NCI-H187 (cell line): Measurements from ENCODE around the gene TOM1L1.

ENCODE experiments used
- DNase-seq, 2 experiments: peaks; one replicate each; lab custom pipeline; 2025; lab: John Stamatoyannopoulos, UW

TOM1L1 gene

DNA sequence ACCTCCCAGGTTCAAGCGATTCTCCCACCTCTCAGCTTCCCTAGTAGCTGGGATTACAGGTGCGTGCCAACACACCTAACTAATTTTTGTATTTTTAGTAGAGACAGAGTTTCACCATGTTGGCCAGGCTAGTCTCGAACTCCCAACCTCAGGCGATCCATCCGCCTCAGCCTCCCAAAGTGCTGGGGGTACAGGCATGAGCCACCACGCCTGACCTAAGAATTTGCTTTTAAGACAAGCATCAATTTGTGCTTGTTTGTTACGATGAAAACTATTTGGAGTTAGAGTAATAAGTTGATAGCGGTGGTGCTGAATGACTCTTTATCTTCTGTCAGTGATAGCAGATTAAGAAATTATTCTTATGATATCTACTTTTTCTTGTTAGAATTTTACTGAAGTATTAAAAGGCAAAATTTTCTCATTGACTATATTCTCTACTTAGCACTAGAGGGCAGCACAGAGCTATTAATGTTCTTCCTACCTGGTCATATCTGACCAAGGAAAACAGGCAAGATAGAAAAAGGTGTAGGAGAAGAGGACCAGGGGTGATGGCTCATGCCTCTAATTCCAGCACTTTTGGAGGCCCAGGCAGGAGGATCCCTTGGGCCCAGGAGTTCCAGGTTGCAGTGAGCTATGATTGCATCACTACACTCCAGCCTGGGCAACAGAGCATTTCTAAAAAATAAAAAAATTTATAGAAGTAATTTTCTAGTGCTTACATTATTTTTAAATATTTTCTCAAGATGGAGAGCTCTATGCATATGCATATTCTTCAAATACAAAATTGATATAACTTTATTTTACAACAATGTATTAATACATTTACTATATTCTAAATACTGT lies 92.4 kb downstream of the TOM1L1 start:
- peak in 1 of 2 experiments; percentile 8 for DNase-seq

DNA sequence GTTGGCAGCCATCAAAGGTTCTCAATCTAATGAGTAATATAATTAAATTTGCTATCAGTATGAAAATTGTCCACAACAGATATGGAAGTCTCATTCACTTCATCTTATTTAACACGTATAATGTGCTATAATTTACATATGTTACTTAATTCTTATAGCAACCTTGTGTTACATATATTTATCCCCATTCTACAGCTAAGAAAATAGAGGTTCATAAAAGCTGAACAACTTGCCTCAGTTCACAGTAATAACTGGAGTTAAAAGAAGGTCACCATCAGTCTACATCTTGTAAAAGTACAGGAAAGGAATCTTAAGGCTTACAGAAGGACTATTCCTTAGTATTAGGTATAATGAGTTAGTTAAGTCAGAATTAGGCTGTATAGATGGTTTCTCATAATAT lies 95.8 kb downstream of the TOM1L1 start:
- DNase-seq: no peak

- no peak for DNase-seq
These were observed 101.8 kb downstream of the TOM1L1 start for GRCh38 chr17:55002458-55002857.

- DNase-seq: no peak
These were observed 103.8 kb downstream of the TOM1L1 start for GRCh38 chr17:55004484-55004883.

- DNase-seq: no peak
These were observed 104.9 kb downstream of the TOM1L1 start for GRCh38 chr17:55005520-55005919.
